GM19035 (cell line): ENCODE data around the gene ARHGAP22.

ENCODE experiments used
- ATAC-seq: cut with Tn5 transposase; IDR thresholded peaks from one replicate; pipeline ENCODE4 v1.9.1; 2021; ENCODE audit not compliant: unreplicated experiment

The ARHGAP22 gene

DNA sequence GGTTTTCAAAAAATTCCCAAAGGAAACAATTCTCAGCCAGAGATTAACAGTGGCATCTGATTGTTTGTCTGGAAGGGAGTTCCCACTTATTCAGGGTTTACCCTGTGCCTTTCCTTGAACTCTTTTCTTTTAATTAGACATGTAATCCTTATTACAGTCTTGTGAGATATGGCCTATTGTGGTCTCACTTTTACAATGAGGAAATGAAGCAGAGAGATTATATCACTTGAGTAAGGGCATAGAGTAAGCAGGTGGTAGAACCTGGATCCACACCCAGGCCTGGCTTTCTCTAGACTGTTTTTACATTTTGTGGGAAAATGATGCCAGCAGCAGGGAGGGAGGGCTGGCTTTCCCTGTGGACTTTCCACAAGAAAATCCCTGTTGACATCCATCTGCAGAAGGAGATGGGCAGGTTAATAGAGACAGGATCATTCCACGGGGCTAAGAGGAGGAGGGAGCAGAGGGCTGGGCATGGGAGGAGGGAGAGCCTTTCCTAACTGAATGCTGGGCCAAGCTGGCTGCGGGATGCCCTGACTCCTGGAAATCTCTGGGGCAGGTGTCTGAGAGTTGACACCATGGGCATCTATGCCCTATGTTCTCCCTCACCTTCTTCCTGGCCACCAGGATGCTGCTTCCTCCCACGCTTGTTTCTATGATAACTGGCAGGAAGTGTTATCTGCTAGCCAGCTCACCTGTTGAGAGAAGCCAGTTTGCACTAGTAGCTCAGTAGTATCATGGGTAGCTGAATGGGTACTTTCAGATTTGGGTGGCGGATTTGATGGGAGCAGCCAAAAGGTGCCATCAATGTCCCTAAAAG, 28.7 kb upstream of the ARHGAP22 start:
- peak; percentile 31 for ATAC-seq

DNA sequence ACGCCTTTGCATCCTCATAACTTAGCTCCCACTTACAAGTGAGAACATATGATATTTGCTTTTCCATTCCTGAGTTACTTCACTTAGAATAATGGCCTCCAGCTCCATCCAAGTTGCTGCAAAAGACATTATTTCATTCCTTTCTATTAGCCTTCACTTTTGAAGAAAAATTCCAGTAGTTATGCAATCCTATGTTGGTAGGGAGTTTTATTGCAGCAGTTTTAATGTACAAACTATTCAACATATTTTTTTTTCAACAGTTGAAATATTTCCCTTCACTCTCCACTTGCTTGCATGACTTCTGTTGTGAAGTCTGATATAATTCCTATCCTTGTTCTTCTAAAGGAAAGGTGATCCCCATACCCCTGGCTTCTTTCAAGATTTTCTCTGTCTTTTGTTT, 27.3 kb upstream of the ARHGAP22 start:
- no peak for ATAC-seq

DNA sequence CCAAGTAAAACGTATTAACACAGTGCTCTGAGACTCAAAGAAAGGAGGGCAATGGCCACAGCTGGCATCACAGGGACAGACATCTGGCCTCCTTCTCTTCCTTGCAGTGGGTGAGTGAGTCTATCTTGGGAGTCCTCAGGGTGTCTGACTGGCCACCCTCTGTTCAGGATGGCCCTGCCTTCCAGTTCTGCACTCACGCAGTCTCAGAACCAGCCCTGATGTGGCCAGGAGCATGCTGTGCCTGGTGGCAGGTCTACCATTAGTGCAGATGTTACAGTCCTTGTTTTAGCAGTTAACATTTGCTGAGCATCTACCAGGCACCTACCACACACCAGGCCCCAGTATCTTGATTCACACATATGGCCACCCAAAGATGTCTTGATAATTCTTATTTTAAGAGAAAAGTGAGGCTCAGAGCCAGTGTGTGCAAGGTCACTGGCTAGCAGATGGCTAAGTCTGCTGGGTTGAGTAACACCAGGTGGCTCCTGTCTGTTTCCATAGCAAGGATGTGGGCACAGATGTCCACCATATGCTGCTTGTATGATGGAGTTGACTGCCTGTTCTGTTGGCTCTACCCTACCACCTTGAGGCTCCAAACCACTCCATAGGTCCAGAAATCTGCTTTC, 23.2 kb upstream of the ARHGAP22 start:
- ATAC-seq: no peak

DNA sequence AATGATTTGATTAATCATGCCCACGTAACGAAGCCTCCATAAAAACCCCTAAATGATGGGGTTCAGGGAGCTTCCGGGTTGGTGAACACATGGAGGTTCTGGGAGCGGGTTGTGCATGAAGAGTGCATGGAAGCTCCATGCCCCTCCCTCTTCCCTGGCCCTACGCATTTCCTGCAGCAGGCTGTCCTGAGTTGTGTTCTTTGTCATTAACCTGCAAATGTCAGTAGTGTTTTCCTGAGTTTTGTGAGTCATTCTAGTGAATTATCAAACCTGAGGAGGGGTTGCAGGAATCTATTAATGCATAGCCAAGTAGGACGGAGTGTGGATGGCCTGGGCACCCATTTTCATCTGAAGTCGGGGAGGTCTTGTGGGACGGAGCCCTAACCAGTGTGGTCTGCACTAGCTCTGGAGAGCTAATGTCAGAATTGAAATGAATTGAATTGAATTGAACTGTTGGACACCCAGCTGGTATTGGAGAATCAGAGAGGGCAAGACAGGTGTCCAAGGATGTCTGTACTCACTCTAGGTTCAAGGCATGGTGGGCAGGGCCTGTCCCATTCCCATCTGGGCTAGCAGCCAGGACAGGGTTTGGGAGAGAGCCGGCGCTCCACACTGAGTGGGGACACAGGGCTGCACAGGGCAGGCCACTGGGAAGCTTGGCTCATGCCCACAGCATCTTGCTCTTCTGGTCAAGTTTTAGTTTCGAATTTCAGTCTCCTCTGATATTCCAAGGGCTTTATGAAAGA, 22.3 kb upstream of the ARHGAP22 start:
- ATAC-seq: no peak

DNA sequence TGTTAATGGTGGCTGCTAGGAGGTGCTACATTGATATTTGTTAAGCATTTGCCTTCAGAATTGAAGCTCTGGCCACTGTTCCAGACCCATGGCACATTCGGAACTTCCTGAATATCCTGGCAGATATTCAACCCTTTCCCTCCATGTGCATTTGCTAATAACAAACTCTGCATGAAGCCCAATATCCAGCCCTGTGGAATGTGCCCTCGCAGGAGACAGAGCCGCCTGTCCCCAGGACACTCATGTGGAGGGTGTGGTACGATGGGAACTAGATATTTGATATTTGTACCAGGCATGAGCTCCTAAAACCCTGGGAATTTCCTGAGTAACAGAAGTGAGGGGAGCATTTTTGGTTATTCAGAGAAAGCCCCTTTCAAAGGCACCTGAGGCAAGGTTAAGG, 21.6 kb upstream of the ARHGAP22 start:
- no peak for ATAC-seq

DNA sequence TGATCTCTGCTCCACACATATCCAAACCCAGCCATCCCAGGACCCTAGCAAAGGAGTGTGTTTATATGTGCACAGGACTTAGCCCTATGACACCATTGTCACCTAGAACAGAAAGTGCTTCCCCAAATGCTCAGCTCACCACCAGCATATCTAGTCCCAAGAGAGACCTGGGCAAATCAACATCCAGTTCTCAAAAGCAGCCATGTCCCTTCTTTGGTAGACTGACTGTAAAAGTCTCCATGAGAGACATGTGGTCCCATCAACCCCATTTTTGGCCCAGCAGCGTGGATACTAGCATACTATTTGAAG, 20.9 kb upstream of the ARHGAP22 start:
- no peak for ATAC-seq

DNA sequence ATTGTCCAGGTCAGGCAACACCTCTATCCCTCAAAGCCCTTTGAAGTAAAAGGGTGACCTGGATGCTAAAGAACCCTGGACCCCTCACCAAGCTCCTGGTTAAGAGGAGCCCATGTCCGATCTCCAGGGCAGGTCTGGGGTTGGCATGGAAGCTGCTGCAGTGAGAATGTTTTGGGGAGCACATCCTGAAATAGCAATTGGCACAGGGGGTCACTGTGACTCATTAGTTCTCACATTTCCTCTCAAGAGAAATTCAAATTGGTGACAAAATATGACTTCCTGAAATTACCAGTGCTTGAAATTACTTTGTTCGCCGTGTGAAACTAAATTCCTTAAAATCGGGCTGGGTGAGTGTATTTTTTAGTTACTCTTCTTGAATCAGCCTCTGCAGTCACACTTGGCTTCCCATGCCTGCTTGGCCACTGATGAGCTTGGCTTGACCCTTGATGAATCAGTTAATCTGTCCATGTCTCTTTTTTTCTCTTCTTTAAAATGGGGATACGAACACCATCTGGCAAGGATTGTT, 18.8 kb upstream of the ARHGAP22 start:
- no peak for ATAC-seq

DNA sequence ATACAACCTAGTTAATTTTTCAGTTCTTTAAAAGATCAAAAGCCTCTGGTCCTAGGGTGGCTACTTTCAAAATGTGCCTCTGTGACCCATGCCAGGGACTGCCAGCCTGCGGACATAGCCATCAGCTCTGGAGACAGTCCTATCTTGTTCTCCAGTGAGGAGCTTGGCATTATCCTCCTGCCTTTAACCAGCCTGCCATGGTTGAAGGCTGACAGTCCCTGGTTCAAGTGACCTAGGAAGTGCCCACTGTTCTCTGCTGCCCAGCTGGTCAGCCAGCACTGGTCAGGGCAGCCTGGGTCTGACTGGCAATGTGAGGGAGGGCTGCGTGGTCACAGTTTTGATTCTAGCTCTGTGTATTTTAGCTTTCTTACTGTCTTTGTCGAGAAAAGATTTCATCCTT, 18.1 kb upstream of the ARHGAP22 start:
- ATAC-seq: no peak

DNA sequence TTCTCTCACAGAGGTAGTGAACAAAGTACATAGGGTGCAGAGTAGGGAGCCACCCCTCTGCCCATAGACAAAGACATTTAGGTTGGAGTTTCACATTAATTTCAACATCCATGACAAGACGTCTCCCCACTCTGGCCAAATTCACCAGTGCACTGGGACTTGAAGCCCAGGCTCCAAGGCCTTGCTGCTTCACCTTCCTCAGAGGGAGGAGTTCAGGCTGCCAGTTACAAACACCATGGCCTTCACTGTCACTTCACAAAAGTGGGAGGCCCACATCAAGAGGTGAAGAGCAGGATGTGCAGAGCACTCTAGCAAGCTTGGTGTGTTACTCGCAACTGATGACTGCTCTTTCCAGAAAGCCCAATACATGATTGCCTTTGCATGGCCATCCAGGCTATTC, 15.8 kb upstream of the ARHGAP22 start:
- no peak for ATAC-seq

DNA sequence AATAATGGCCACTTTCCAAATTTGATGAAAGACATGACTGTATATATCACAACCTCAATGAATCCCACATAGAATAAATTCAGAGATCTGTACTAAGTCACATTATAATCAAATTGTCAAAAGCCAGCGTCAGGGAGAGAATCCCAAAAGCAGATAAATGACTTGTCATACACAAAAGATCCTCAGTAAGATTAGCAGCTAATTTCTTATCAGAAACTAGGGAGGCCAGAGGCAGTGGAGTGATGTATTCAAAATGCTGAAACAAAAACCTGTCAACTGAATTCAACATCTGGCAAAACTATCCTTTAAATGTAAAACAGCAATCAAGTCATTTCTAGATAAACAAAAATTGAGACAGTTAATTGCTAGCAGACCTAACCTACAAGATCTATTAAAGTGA, 11.6 kb upstream of the ARHGAP22 start:
- ATAC-seq: no peak

DNA sequence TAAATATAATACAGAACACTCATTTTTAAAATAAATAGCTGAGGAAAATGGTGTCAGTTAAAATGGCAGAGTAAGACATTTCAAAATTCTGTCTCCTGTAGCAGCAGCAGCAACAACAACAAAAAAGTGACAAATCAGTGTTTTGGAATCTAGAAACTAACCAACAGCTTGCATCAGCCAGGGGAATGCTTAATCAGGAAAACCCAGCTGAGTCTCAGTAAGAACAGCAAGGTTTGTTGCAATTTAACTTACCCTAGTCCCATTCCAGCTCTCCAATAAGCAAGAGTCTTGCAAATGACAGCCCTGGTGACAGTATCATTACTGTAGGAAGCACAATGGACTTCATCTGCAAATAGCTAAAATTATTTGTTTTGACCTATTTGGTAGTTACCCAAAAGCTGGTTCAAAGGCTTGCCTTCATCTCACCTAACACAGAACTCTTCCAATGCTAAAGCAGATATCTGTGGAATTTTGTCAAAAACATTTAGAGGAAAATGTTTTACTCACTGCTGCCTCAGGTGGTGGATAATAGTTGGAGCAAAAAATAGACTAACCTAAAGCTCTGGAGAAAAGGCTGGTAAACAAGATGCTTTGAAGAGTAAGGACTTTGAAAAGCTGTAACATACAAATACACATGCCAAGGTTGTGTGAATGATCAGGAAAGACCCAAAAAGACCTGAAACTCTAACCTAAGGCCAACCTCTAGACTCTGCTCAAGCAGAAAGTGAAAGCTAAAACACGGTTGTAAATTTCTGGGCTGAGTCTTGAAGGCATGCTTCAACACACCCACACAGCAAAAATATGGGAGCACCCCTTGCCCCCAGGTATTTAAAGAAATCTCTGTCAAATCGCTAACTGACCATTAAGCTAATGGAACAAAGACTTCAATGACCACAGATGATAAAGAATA, 9.9 kb upstream of the ARHGAP22 start:
- peak; percentile 58 for ATAC-seq

DNA sequence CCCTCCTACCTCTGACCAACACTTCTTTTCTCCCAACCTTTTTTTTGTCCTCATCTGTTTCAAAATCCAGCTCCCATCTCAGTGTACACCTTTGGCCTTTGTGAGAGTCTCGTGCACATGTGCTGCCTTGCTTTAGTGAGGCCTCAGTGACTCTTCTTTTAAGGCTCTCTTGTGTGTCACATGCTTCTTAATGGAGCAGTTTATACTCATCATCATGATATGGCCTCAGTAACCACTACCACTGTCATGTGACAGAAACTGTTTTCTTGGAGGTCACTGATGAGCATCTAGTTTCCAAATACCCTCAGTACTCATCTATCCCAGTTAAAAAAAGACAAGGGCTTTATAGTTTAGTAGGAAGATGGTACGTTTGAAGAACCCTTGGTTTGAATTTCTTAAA, 8.1 kb upstream of the ARHGAP22 start:
- ATAC-seq: no peak

DNA sequence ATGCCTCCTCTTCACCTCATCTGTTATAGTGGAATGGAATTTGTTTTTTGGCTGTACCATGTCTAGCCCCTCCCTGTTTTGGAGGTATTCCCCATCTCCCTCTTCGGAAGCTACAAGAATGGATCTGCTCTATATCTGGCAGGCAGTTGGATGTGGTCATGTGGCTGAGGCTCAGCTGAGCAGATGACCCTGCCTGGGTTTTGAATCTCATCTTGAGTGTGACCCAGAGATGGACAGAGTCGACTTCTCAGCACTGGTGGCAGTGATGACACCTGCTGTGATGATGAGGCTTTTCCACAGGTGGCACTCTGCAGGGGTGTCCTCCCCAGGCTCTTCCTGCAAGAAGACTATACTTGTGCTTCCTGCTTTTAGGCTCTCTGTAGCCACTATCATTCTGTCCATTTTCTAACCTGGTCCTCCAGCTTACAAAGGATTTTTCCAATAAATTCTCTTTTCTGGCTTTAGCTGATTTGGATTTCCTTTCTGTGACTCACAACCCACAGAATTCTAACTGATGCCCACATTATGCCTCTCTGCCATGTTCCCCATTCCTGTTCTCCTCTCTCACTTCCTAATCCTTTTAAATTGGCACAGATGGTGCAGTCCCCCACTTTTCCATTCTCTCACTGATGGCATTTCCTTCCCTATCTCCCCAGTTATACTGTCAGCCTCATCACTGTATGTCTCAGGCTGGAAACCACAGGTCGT, 7.5 kb upstream of the ARHGAP22 start:
- ATAC-seq: no peak

DNA sequence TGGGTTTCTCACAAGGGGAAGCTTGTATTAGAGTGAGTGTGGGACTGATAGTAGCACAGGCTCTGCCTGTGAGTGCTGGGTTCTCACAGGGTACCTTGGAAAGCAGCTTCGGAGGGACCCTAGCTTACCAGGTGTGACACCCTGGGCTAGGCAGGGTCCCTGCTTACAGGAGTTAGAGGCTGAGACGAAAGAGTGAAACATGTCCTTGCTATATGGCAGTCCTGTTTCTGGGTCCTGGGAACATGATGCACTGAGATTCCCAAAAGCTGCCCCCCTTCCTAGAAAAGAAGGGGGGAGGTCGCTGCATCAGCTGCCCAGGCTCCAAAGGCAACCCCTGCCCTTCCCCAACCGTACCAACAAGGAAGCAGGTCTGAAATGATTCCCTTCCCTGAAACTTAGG, 6.3 kb upstream of the ARHGAP22 start:
- no peak for ATAC-seq

DNA sequence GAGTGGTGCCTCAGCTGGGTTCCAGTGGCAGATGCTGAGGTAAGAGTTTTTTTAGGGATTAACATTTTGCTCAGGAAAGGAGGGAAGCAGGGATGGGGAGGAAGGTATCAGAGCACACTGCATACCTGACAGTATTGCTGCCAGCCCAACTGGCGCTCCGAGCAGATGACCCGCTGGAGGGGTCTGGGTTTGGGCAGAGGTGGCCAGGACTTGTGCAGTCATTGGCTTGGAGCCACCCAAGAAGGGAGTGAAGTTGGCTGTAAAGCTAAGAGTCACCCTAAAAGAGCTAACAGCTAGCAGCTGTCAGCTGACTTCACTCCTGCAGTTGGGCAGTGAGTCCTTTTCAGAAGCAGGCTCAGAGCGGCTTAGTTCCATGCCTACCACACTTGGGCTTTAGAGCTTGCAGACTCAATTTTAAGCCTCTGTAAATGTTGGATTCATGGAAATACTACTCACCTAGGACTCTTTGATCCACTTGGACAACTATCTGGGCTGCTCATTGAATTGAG, 5.8 kb upstream of the ARHGAP22 start:
- ATAC-seq: no peak

DNA sequence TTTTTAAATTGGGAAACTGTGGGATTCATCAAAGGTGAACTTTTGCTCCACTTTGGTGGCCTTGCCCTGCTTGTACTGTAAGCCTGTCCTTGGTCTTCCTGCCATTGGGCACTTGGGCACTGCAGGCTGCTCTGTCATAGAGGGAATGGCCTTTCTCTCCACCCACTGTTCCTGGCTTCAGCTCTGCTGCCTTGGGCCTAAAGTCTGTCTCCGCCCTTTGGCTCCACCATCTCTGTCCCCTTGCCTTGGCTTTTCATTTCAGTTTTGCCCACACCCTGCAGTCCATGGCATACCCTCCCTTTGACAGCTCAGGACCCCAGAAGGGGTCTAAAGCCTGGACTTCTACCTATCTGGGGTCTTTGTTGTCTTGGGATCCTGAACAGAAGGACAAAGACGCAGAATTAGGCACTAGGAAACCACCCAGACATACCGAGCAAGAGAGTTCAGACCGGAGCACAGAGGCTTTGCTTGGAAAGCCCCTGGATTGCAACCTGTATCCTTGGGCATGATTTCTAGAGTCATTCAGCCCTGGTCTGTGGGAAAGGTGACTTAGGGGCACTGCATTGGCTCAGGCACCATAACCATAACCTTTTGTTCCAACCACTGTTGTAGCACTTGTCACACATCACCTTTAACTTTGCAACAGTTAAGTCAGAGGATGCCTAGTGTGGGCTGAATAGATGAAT, 5.2 kb upstream of the ARHGAP22 start:
- no peak for ATAC-seq

DNA sequence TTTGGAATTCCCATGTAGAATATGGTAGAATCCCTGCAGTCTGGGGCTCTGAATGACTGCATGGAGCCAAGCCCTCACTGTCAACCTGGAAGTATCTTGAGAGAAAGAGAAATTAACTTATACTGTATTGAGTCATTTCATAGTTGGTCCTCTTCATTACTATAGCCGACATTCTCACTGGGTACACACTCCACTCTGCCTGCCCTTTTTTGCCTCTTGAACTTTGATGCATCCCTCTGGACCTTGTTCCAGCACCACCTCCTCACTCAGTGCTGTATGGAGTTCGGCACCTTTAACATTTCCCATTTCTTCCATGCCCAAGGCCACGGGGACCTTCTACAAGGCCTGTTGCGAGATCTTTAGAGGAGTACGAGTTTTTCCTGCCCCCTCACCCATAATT, 4.6 kb upstream of the ARHGAP22 start:
- ATAC-seq: no peak

DNA sequence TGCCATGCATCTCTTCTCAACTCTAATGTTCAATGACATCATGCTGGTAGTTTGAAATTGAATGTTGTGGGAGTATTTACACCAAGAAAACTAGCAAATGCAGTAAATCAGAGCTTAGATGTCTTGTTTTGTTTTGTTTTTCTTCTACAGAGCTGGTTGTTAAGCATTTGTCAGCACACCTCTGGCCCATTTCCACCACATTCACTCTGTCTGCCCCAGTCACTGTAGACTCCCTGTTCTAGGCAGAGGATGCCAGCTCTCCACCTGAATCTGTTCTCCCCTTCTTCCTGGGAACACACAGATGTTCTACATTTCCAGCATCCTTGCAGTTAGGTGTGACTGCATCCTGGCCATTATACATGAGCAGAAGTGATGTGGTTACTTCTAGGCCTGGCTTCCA, 4.1 kb upstream of the ARHGAP22 start:
- no peak for ATAC-seq

DNA sequence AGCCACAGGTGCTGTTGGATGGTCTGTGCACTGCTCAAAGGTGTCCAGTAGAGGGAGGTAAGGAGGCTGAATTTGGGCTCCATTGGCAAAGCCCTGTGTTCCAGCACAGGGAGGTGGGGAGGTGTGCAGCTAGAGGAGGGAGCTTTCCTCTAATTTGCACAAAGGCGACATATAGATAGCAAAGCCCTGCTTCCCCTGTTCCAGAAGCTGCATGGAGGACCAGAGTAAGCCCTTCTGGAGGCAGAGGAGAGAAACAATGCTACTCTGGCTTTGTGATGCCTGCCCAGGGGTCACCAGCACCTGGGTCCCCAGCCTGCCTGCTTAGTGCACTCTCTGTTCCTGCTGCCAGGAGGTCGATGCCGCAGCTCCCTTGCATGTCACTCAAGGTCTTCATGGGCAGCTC, 3.4 kb upstream of the ARHGAP22 start:
- ATAC-seq: peak; percentile 71
